Measurements from ENCODE around the gene TRIM74. TPM values are rescaled to one million over a fixed set of nuclear protein-coding genes. Genes with fewer than 3 reads are reported as not detected.
"Not testable (repeated sequence)": the region's sequence is repeated elsewhere in the genome, so short reads cannot be mapped to it uniquely, and the experiment has no call there.

Gene TRIM74
- total RNA-seq, 1 experiment from 2014 or later = not detected

GRCh38 chr7:72911395-72911794 lies 57.9 kb downstream of the TRIM74 start:
- DNase-seq (ENCODE audit: low read depth) = not testable (repeated sequence)

Other genes with a start within 250 kb of the TRIM74 start
- gene TYW1B, start 141.3 kb downstream of the TRIM74 start, total RNA-seq (2014; rRNA removed; shearing (Covaris generic)) = 1.9 and 4.5 TPM in 2 replicates
- gene POM121, start 44.4 kb downstream of the TRIM74 start, total RNA-seq (2014; rRNA removed; shearing (Covaris generic)) = 6.7 and 7.1 TPM in 2 replicates
- not detected in 2 replicates for gene SPDYE8, start 60.3 kb upstream of the TRIM74 start, total RNA-seq (2014; rRNA removed; shearing (Covaris generic))
- not detected in 2 replicates for gene SPDYE11, start 88.4 kb upstream of the TRIM74 start, total RNA-seq (2014; rRNA removed; shearing (Covaris generic))
- not detected in 2 replicates for gene SPDYE9, start 116.6 kb upstream of the TRIM74 start, total RNA-seq (2014; rRNA removed; shearing (Covaris generic))